ENCODE results near the gene SBNO1.
"Not testable (repeated sequence)": the region's sequence is repeated elsewhere in the genome, so short reads cannot be mapped to it uniquely, and the experiment has no call there.

The SBNO1 gene

GRCh38 chr12:123336530-123336929 is 28.1 kb downstream of the SBNO1 start:
- DNase-seq = no peak

- no peak for DNase-seq
These were observed 29.2 kb downstream of the SBNO1 start for GRCh38 chr12:123335490-123335889.

- DNase-seq = no peak
These were observed 34.8 kb downstream of the SBNO1 start for GRCh38 chr12:123329799-123330198.

- DNase-seq = no peak
These were observed 44.8 kb downstream of the SBNO1 start for GRCh38 chr12:123319826-123320225.

GRCh38 chr12:123319273-123319672 is 45.4 kb downstream of the SBNO1 start:
- no peak for DNase-seq

- DNase-seq = not testable (repeated sequence)
These were observed 51.6 kb downstream of the SBNO1 start for GRCh38 chr12:123313046-123313445.

- DNase-seq = no peak
These were observed 58.4 kb downstream of the SBNO1 start for GRCh38 chr12:123306200-123306599.

GRCh38 chr12:123305136-123305535 is 59.5 kb downstream of the SBNO1 start:
- no peak for DNase-seq

GRCh38 chr12:123293178-123293760 is 71.4 kb downstream of the SBNO1 start:
- DNase-seq = no peak

GRCh38 chr12:123289911-123290310 is 74.7 kb downstream of the SBNO1 start:
- DNase-seq = no peak

GRCh38 chr12:123288751-123289346 is 75.8 kb downstream of the SBNO1 start:
- no peak for DNase-seq

GRCh38 chr12:123286652-123287373 is 77.8 kb downstream of the SBNO1 start:
- DNase-seq = no peak

GRCh38 chr12:123284669-123285068 is 80.0 kb downstream of the SBNO1 start:
- no peak for DNase-seq

GRCh38 chr12:123283461-123283860 is 81.2 kb downstream of the SBNO1 start:
- DNase-seq = no peak

- no peak for DNase-seq
These were observed 82.5 kb downstream of the SBNO1 start for GRCh38 chr12:123282111-123282510.

- DNase-seq = no peak
These were observed 83.7 kb downstream of the SBNO1 start for GRCh38 chr12:123280971-123281370.

GRCh38 chr12:123278101-123278627 is 86.5 kb downstream of the SBNO1 start:
- no peak for DNase-seq

- no peak for DNase-seq
These were observed 91.5 kb downstream of the SBNO1 start for GRCh38 chr12:123273166-123273565.

- DNase-seq = peak; percentile 48
These were observed 93.5 kb downstream of the SBNO1 start for GRCh38 chr12:123271001-123271668.

- DNase-seq = no peak
These were observed 94.2 kb downstream of the SBNO1 start for GRCh38 chr12:123270214-123271000.

GRCh38 chr12:123269896-123270213 is 94.8 kb downstream of the SBNO1 start:
- DNase-seq = no peak

- no peak for DNase-seq
These were observed 95.2 kb downstream of the SBNO1 start for GRCh38 chr12:123269395-123269892.

GRCh38 chr12:123268850-123269249 is 95.8 kb downstream of the SBNO1 start:
- DNase-seq = no peak

All from NCI-H226 (cell line).